Ectodermal cell (in vitro differentiated cells): ENCODE data around the gene CDKAL1.

Experiments
- H3K27ac ChIP-seq: 2 replicates; pipeline ENCODE4 v1.7.0; 2013; ENCODE audit warnings: mild to moderate bottlenecking, low read depth, low read length; ENCODE audit not compliant: insufficient read depth, poor library complexity, severe bottlenecking
- H3K27me3 ChIP-seq: 2 replicates; pipeline ENCODE4 v1.7.0; 2013; ENCODE audit warnings: mild to moderate bottlenecking, low read length; ENCODE audit not compliant: insufficient read depth, control insufficient read depth, poor library complexity, severe bottlenecking
- H3K36me3 ChIP-seq: one replicate; pipeline ENCODE4 v1.7.0; 2013; ENCODE audit warnings: low read length; ENCODE audit not compliant: control insufficient read depth, insufficient read depth
- H3K4me1 ChIP-seq: one replicate; pipeline ENCODE4 v1.7.0; 2013; ENCODE audit warnings: low read length; ENCODE audit not compliant: control insufficient read depth, insufficient read depth
- H3K4me3 ChIP-seq: 2 replicates; pipeline ENCODE4 v1.7.0; 2013; ENCODE audit warnings: low read depth, low read length, control low read depth; ENCODE audit not compliant: insufficient read depth
- H3K9me3 ChIP-seq: 2 replicates; pipeline ENCODE4 v1.7.0; 2013; ENCODE audit warnings: mild to moderate bottlenecking, low read length, moderate library complexity; ENCODE audit not compliant: control insufficient read depth
- WGBS, 2 experiments: methylation state at CpG; one replicate each; pipeline ENCODE4 v1.1.7; 2013; ENCODE audit warnings: missing lambda C conversion rate in 2 of 2; 5-methylcytosine and 5-hydroxymethylcytosine counted together

The CDKAL1 gene

DNA sequence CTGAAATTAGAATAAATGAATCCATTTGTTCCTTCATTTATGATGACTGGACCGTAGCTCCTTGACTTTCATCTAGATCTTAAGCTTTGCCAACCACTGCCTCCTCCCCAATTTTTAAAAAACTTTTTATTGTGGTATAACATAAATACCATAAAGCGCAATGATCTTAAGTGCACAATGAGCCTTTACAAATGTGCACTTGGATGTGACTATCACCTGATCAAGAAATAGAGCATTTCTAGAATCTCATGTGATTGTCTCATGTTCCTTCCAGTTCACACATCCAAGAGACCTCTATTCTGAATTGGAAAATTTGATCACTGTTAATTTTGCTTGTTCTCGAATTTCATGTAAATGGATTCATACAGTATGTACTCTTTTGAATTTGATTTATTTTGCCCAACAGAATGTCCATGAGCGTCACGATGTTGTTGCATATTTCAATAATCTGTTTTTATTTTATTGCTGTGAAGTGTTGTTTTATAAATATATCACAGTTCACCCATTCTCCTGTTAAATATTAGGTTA is 442.2 kb downstream of the CDKAL1 start:
- Histone ChIP-seq H3K4me1 (no peaks in the 10 kb centered on the region), H3K36me3 (no peaks in the 10 kb centered on the region), H3K4me3 (no peak overlapping the region), H3K9me3 (no peaks in the 10 kb centered on the region), H3K27me3 (no peaks in the 10 kb centered on the region), H3K27ac (no peak overlapping the region)
- WGBS, 2 experiments: 98 to 100% methylated on average over 3 of the region's 5 CpGs

DNA sequence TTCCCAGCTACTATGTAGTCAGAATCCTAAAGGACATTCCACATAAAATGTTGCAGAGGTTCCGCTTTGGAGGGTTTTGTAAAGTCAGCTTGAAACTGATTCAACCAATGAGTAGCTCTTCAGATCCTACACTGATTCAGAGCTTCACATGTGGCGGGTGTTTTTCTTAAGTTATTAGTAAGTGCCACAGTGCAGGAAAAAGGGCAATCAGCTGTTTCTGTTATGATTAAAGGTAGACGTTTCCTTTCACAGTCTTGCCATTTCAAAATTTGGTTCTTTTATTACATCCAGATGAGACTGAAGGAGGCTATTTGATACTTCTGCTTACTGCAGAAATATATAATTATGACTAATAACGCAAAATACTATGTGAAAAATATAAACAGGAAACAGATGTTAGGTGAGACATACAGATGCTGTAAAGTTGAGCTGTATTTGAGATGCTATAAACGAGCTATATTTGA is 443.9 kb downstream of the CDKAL1 start:
- Histone ChIP-seq H3K9me3 (no peaks in the 10 kb centered on the region), H3K4me3 (no peak overlapping the region), H3K27ac (no peak overlapping the region), H3K36me3 (no peaks in the 10 kb centered on the region), H3K4me1 (no peaks in the 10 kb centered on the region), H3K27me3 (no peaks in the 10 kb centered on the region)
- 86 to 92% methylated on average over 4 to 5 of the region's 5 CpGs for WGBS, 2 experiments

DNA sequence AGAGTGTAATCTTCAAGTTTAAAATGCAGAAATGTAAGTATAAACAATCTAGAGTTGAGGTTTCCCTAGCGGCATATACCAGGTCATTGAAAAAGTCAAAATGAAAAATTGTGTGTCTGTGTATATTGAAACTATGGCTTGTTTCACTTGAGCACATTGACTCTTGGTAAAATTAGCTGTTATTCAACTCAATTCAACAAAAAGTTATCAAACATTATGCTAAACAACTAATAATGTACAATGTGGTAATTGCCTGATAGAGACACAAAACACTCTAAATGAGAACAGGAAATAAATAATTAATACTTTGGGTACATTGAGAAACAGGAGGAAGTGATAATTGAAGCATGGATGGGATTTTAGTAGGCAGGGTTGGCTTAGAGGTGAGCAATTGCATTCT is 444.8 kb downstream of the CDKAL1 start:
- H3K36me3 ChIP-seq: no peaks in the 10 kb centered on the region
- no peaks in the 10 kb centered on the region for H3K9me3 ChIP-seq
- H3K4me3 ChIP-seq: no peak overlapping the region
- H3K4me1 ChIP-seq: no peaks in the 10 kb centered on the region
- no peaks in the 10 kb centered on the region for H3K27me3 ChIP-seq
- WGBS, 2 experiments: 100% methylated on average over 1 of the region's 1 CpG
- no peak overlapping the region for H3K27ac ChIP-seq

DNA sequence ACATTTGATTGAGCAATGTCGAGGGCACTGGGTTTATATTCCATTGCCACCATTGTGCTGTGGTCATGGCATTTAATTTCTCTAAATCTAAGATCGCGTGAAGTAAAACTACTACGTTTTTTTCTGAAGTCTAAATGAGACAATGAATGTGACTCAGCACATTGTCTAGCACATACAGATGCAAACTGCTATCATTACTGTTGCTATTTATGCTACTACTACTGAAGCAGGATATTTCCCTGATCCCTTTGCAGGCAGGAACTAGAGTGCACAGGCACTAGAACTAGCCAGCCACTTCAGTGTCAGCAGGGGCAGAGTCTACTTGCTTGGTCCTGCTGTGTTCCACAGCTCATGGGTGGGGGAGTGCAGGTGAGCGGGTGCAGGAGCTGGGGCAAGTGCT is 449.7 kb downstream of the CDKAL1 start:
- no peaks in the 10 kb centered on the region for H3K9me3 ChIP-seq
- no peaks in the 10 kb centered on the region for H3K27me3 ChIP-seq
- no peaks in the 10 kb centered on the region for H3K4me1 ChIP-seq
- peaks cover 3% of the 10 kb centered on the region for H3K36me3 ChIP-seq
- no peak overlapping the region for H3K4me3 ChIP-seq
- no peak overlapping the region for H3K27ac ChIP-seq
- 96 to 97% methylated on average over 5 of the region's 5 CpGs for WGBS, 2 experiments

DNA sequence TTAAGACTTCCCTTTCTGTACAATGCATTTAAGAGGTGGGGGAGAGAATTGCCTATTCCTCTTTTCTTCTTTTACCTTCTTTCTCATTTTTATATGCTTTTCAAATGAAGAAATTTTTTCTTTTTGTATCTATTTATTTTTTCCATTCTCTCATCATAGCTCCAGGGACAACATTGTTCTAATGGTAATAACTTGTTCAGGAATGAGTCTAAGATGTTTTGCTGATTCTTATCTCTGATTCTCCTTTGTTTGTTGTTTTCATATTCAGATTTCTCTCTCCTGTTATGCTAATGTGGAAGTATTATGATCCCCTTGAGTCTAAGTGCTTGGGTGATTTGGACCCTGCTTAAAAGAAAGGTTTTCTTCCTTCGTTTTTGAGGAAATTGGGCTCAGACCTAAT is 451.6 kb downstream of the CDKAL1 start:
- Histone ChIP-seq H3K36me3 (peaks cover 3% of the 10 kb centered on the region), H3K9me3 (no peaks in the 10 kb centered on the region), H3K4me3 (no peak overlapping the region), H3K27me3 (no peaks in the 10 kb centered on the region), H3K4me1 (no peaks in the 10 kb centered on the region), H3K27ac (no peak overlapping the region)
- WGBS, 2 experiments: 67 to 89% methylated on average over 1 of the region's 1 CpG

DNA sequence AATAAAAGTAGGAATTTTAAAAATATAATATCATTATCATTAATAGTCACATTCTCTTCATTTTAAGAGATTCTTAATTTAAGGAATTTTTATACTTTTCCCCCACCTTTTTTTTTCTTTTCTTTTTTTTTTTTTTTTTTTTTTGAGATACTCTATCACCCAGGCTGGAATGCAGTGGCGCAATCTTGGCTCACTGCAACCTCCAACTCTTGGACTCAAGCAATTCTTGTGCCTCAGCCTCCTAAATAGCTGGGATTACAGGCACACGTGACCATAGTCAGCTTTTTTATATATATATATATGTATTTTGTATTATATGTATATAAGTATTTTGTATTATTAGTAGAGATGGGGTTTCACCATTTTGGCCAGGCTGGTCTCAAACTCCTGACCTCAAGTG is 457.7 kb downstream of the CDKAL1 start:
- Histone ChIP-seq H3K27ac (no peak overlapping the region), H3K36me3 (no peaks in the 10 kb centered on the region), H3K4me3 (no peak overlapping the region), H3K9me3 (no peaks in the 10 kb centered on the region), H3K4me1 (no peaks in the 10 kb centered on the region), H3K27me3 (no peaks in the 10 kb centered on the region)
- WGBS, 2 experiments: 95 to 100% methylated on average over 1 of the region's 2 CpGs

DNA sequence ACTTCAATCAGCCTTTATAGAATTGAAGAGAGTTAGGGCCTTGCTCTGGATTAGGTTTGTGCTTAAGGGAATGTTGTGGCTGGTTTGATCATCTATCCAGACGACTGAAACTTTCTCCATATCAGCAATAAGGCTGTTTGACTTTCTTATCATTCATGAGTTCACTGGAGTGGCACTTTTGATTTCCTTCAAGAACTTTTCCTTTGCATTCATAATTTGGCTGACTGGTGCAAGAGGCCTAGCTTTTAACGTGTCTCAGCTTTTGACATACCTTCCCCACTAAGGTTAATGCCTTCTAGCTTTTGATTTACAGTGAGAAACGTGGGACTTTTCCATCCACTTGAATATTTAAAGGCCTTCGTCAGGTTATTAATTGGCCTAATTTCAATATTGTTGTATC is 461.8 kb downstream of the CDKAL1 start:
- no peak overlapping the region for H3K27ac ChIP-seq
- no peaks in the 10 kb centered on the region for H3K27me3 ChIP-seq
- H3K36me3 ChIP-seq: no peaks in the 10 kb centered on the region
- peaks cover 4% of the 10 kb centered on the region for H3K4me1 ChIP-seq
- 91 to 96% methylated on average over 3 to 4 of the region's 4 CpGs for WGBS, 2 experiments
- no peak overlapping the region for H3K4me3 ChIP-seq
- H3K9me3 ChIP-seq: no peaks in the 10 kb centered on the region

DNA sequence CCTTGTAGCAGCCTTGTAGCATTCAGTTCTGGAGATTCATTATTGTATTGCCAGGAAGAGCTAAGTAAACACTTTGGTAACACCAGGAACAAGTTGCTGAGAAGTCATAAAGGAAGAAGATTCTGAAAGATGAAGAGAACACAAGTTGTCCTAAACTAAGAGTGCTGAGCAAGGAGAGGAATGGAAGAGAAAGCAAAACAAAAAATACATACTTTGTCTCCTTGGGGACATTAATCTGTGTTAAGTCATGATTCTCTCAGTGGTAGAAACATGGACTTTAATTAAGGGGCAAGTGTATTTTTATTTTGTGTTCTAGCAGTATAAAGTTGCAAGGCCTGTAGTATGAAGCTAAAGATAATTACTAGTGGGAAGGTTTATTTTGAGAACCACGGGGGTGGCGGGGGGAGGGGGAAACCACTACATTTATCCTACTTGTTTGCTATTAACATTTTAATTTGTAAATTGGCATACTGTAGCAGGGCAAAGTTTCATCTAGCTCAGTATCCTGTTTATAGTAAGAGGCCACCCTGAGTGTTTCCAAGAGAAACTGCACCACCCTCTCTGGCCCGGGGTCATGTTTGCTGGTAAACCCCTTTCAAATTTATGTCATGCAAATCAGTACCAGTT is 463.0 kb downstream of the CDKAL1 start:
- Histone ChIP-seq H3K4me3 (no peak overlapping the region), H3K4me1 (peaks cover 4% of the 10 kb centered on the region), H3K9me3 (no peaks in the 10 kb centered on the region), H3K27me3 (no peaks in the 10 kb centered on the region), H3K36me3 (no peaks in the 10 kb centered on the region), H3K27ac (no peak overlapping the region)
- 71 to 74% methylated on average over 1 of the region's 3 CpGs for WGBS, 2 experiments

DNA sequence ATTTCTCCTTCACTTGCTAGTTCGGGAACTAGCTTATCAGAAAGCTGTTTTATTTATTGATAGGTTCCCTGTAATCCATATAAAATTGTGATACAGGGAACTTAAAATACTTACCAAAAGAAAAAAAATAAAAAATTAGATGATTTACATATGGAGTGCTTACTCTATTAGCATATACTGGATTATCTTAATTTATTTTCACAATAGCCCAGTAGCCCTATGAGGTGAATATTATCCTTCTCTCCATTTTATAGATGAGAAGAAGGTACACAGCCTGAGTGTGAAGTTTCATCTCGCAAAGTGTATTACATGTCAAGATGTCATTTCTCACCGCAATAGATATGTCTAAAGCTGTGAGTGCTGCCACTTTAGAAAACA is 463.5 kb downstream of the CDKAL1 start:
- 98 to 100% methylated on average over 2 of the region's 3 CpGs for WGBS, 2 experiments
- H3K36me3 ChIP-seq: no peaks in the 10 kb centered on the region
- H3K27ac ChIP-seq: no peak overlapping the region
- no peak overlapping the region for H3K4me3 ChIP-seq
- H3K4me1 ChIP-seq: peaks cover 4% of the 10 kb centered on the region
- H3K9me3 ChIP-seq: no peaks in the 10 kb centered on the region
- H3K27me3 ChIP-seq: no peaks in the 10 kb centered on the region

DNA sequence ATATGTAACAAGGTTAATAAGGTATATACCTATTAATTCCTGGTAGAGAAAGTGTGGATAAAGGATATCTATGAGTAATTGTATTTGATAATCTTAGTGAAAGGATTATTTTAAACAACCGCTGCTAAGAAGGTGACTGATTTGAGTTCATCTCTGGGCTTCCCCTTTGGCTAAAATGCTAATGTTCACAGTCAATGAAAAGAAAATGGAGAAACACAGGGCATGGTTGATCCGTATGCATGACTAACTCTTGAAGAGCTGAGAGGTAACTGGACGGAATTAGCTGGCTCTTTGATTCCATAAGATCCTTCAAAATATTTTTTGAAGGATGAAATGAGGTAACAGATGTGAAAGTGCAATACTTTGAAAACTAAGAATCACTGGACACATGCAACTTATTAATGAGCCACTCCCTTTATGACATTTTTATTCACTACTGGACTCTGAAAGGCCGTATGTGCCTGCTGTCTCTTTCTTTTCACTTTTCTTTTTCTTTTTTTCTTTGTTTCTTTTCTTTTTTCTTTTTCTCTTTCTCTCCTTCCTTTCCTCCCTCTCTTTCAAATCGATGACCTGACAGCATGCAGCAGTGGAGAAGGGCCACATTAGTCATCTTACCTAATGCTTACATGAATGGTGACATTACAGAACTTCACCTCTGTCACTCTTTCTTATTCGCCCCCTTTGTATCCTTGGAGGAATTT is 464.6 kb downstream of the CDKAL1 start:
- no peaks in the 10 kb centered on the region for H3K36me3 ChIP-seq
- no peak overlapping the region for H3K27ac ChIP-seq
- no peaks in the 10 kb centered on the region for H3K9me3 ChIP-seq
- H3K4me1 ChIP-seq: peaks cover 4% of the 10 kb centered on the region
- H3K27me3 ChIP-seq: no peaks in the 10 kb centered on the region
- H3K4me3 ChIP-seq: no peak overlapping the region
- WGBS, 2 experiments: 88 to 89% methylated on average over 6 of the region's 6 CpGs
